Measurements from ENCODE around the gene PPM1B.

DNA sequence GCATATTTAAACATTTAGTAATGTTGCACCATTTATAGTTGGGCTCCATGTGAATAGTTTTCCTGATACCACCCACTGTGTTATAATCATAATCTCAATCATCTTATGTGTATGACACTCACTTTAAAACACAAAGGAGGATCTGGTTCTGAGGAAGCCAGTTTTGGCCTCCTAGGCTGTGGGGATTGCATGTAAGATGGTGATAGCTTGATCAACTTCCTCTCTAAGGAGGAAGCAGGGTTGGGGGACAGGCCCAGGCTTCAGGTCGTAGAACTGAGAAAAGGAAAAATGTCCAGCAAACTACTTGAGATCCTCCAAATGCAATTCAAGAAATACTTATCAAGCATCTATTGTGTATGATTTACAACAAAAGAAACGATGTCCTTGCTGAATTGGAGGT is 4.9 kb upstream of the PPM1B start:
- TF ChIP-seq POLR2A (IDR thresholded peaks at IDR 0.05; ENCODE audit: control extremely low read depth in 1 of 2, low read depth in 2 of 2, low read length in 2 of 2) (no peak), SP1 (IDR thresholded peaks at IDR 0.05; ENCODE audit: low read depth, low read length) (no peak), EP300 (IDR thresholded peaks at IDR 0.05; ENCODE audit: borderline replicate concordance in 1 of 2, low read depth in 2 of 2, low read length in 2 of 2) (no peak), GABPA (IDR thresholded peaks at IDR 0.05; ENCODE audit: borderline replicate concordance, insufficient read depth, low read length) (no peak), BRCA1 (IDR thresholded peaks at IDR 0.05; ENCODE audit: low read depth, low read length) (no peak)
- TF ChIP-seq, protein P1, sequence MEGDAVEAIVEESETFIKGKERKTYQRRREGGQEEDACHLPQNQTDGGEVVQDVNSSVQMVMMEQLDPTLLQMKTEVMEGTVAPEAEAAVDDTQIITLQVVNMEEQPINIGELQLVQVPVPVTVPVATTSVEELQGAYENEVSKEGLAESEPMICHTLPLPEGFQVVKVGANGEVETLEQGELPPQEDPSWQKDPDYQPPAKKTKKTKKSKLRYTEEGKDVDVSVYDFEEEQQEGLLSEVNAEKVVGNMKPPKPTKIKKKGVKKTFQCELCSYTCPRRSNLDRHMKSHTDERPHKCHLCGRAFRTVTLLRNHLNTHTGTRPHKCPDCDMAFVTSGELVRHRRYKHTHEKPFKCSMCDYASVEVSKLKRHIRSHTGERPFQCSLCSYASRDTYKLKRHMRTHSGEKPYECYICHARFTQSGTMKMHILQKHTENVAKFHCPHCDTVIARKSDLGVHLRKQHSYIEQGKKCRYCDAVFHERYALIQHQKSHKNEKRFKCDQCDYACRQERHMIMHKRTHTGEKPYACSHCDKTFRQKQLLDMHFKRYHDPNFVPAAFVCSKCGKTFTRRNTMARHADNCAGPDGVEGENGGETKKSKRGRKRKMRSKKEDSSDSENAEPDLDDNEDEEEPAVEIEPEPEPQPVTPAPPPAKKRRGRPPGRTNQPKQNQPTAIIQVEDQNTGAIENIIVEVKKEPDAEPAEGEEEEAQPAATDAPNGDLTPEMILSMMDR (IDR thresholded peaks at IDR 0.05; ENCODE audit: control extremely low read depth in 1 of 3, insufficient read depth in 1 of 3, low read depth in 1 of 3, low read length in 3 of 3): no peak
